IMR-90 (cell line): ENCODE results near the gene CAPN2. TPM values are rescaled to one million over a fixed set of nuclear protein-coding genes. Genes with fewer than 3 reads are reported as not detected.

Experiments used
- ATAC-seq: fragments of 200-7000 bp; cut with Tn5 transposase; 2 replicates; pipeline ENCODE4 v1.9.1; 2020; ENCODE audit warnings: low read depth, mild to moderate bottlenecking, moderate library complexity
- BruUV-seq: library from RNA; stranded (reverse); fragments of 400-500 nt; replicated peaks from 2 replicates; lab custom pipeline; 2021; lab: Mats Ljungman, UMichigan
- CTCF ChIA-PET: fragments of 300-600 bp; formaldehyde crosslinking; extraction: SDS; loops from one replicate; lab custom pipeline; 2021; ENCODE audit warnings: antibody characterized with exemption; lab: Yijun Ruan, JAX
- POLR2A ChIA-PET: fragments of 300-600 bp; sonication (Branson Sonifier 250); formaldehyde crosslinking; loops from one replicate; lab custom pipeline; 2022; ENCODE audit warnings: antibody characterized with exemption; ENCODE audit not compliant: unreplicated experiment; lab: Charles Lee
- DNase-seq: peaks from one replicate; pipeline ENCODE4 v3.0.0; 2013
- H2AFZ ChIP-seq: replicated peaks from 2 replicates; pipeline ENCODE3; 2013; ENCODE audit warnings: low read length, mild to moderate bottlenecking; ENCODE audit not compliant: poor library complexity
- H2AK5ac ChIP-seq: 2 replicates; pipeline ENCODE4 v1.6.1; 2013; ENCODE audit warnings: low read depth, low read length, inconsistent platforms
- H2AK9ac ChIP-seq: replicated peaks from 2 replicates; pipeline ENCODE3; 2013; ENCODE audit warnings: mild to moderate bottlenecking, low read depth, low read length, moderate library complexity; ENCODE audit not compliant: poor library complexity
- H2BK120ac ChIP-seq: 2 replicates; pipeline ENCODE4 v1.6.1; 2013; ENCODE audit warnings: low read depth, low read length, inconsistent platforms
- H2BK15ac ChIP-seq: 3 replicates; pipeline ENCODE4 v1.6.1; 2013; ENCODE audit warnings: low read depth, low read length, inconsistent platforms
- H2BK20ac ChIP-seq: 2 replicates; pipeline ENCODE4 v1.6.1; 2013; ENCODE audit warnings: low read depth, mild to moderate bottlenecking, inconsistent platforms, low read length, moderate library complexity
- H2BK5ac ChIP-seq: 2 replicates; pipeline ENCODE4 v1.6.1; 2013; ENCODE audit warnings: mild to moderate bottlenecking, low read depth, low read length, inconsistent platforms; ENCODE audit not compliant: poor library complexity, severe bottlenecking
- H3K14ac ChIP-seq: replicated peaks from 2 replicates; pipeline ENCODE4 v1.6.1; 2013; ENCODE audit warnings: low read depth, low read length, inconsistent platforms
- H3K18ac ChIP-seq: 2 replicates; pipeline ENCODE4 v1.6.1; 2013; ENCODE audit warnings: low read depth, low read length, control low read depth
- H3K23ac ChIP-seq: 2 replicates; pipeline ENCODE4 v1.6.1; 2013; ENCODE audit warnings: low read depth, low read length, inconsistent platforms
- H3K27ac ChIP-seq: 2 replicates; pipeline ENCODE4 v1.5.1; 2013; ENCODE audit warnings: mild to moderate bottlenecking, control low read depth, low read length; ENCODE audit not compliant: insufficient read depth
- H3K27me3 ChIP-seq: 2 replicates; pipeline ENCODE4 v1.6.1; 2013; ENCODE audit warnings: low read length; ENCODE audit not compliant: control insufficient read depth, insufficient read depth
- H3K36me3 ChIP-seq: 2 replicates; pipeline ENCODE4 v1.6.1; 2013; ENCODE audit warnings: low read length, mixed read lengths; ENCODE audit not compliant: control insufficient read depth, insufficient read depth
- H3K4ac ChIP-seq: 2 replicates; pipeline ENCODE4 v1.6.1; 2013; ENCODE audit warnings: low read depth, low read length, inconsistent platforms
- H3K4me1 ChIP-seq: 2 replicates; pipeline ENCODE4 v1.6.1; 2013; ENCODE audit warnings: low read length, mixed read lengths; ENCODE audit not compliant: control insufficient read depth, insufficient read depth
- H3K4me2 ChIP-seq: 2 replicates; pipeline ENCODE4 v1.6.1; 2013; ENCODE audit warnings: low read depth, mild to moderate bottlenecking, control low read depth, low read length, moderate library complexity
- H3K4me3 ChIP-seq: 2 replicates; pipeline ENCODE4 v1.5.1; 2013; ENCODE audit warnings: low read depth, mild to moderate bottlenecking, control low read depth, low read length, moderate library complexity; ENCODE audit not compliant: insufficient read depth
- H3K56ac ChIP-seq: 2 replicates; pipeline ENCODE4 v1.6.1; 2013; ENCODE audit warnings: low read length, inconsistent platforms; ENCODE audit not compliant: insufficient read depth; ENCODE audit errors: extremely low read depth
- H3K79me1 ChIP-seq, 2 experiments: 2 replicates each; pipeline ENCODE4 v1.6.1; 2013; ENCODE audit warnings: low read length in 2 of 2, inconsistent platforms in 1 of 2, low read depth in 1 of 2
- H3K9ac ChIP-seq: 2 replicates; pipeline ENCODE4 v1.6.1; 2013; ENCODE audit warnings: low read depth, low read length, control low read depth
- H3K9me1 ChIP-seq: 2 replicates; pipeline ENCODE4 v1.6.1; 2013; ENCODE audit warnings: low read length, inconsistent platforms; ENCODE audit not compliant: insufficient read depth
- H3K9me3 ChIP-seq: 2 replicates; pipeline ENCODE4 v1.6.1; 2013; ENCODE audit warnings: low read length; ENCODE audit not compliant: control insufficient read depth, insufficient read depth
- H4K20me1 ChIP-seq: 2 replicates; pipeline ENCODE4 v1.6.1; 2013; ENCODE audit warnings: low read length, inconsistent platforms; ENCODE audit not compliant: insufficient read depth
- H4K5ac ChIP-seq: 2 replicates; pipeline ENCODE4 v1.6.1; 2013; ENCODE audit warnings: mild to moderate bottlenecking, low read depth, low read length, control low read depth
- H4K8ac ChIP-seq, 2 experiments: 2 replicates each; pipeline ENCODE4 v1.6.1; 2013; ENCODE audit warnings: low read depth in 2 of 2, low read length in 2 of 2, control low read depth in 1 of 2, inconsistent platforms in 1 of 2
- H4K91ac ChIP-seq: 2 replicates; pipeline ENCODE4 v1.6.1; 2013; ENCODE audit warnings: low read depth, low read length, inconsistent platforms; ENCODE audit not compliant: insufficient read depth
- BHLHE40 ChIP-seq: fragments of 150-350 bp; IDR thresholded peaks from 2 replicates; pipeline ENCODE4 v1.6.1; 2016; ENCODE audit warnings: mild to moderate bottlenecking, low read depth, low read length
- CEBPB ChIP-seq: IDR thresholded peaks from 2 replicates; pipeline ENCODE4 v1.6.1; 2012; ENCODE audit warnings: low read depth, low read length, improper control_type of control experiment
- CHD1 ChIP-seq: IDR thresholded peaks from 2 replicates; pipeline ENCODE4 v1.6.1; 2012; ENCODE audit warnings: low read depth, low read length, improper control_type of control experiment
- CTCF ChIP-seq: conservative IDR thresholded peaks from 2 replicates; pipeline ENCODE4 v1.5.1; 2012; ENCODE audit warnings: mild to moderate bottlenecking, low read depth, low read length, improper control_type of control experiment
- ELK1 ChIP-seq: fragments of 150-350 bp; IDR thresholded peaks from 2 replicates; pipeline ENCODE4 v1.6.1; 2016; ENCODE audit warnings: low read depth, mild to moderate bottlenecking, low read length, moderate library complexity, borderline replicate concordance
- FOS ChIP-seq: fragments of 150-350 bp; IDR thresholded peaks from 2 replicates; pipeline ENCODE4 v1.6.1; 2016; ENCODE audit warnings: low read depth, low read length
- MAFK ChIP-seq: IDR thresholded peaks from 2 replicates; pipeline ENCODE4 v1.6.1; 2012; ENCODE audit warnings: low read depth, low read length, improper control_type of control experiment
- MAZ ChIP-seq: IDR thresholded peaks from 2 replicates; pipeline ENCODE4 v1.6.1; 2012; ENCODE audit warnings: low read depth, mild to moderate bottlenecking, low read length, improper control_type of control experiment, moderate library complexity, borderline replicate concordance
- MXI1 ChIP-seq: IDR thresholded peaks from 2 replicates; pipeline ENCODE4 v1.6.1; 2012; ENCODE audit warnings: low read depth, mild to moderate bottlenecking, low read length, moderate library complexity, borderline replicate concordance
- POLR2A ChIP-seq: IDR thresholded peaks from 2 replicates; pipeline ENCODE4 v1.6.1; 2012; ENCODE audit warnings: mild to moderate bottlenecking, low read depth, low read length
- RAD21 ChIP-seq: IDR thresholded peaks from 2 replicates; pipeline ENCODE4 v1.6.1; 2012; ENCODE audit warnings: low read length, improper control_type of control experiment
- RCOR1 ChIP-seq: IDR thresholded peaks from 2 replicates; pipeline ENCODE4 v1.6.1; 2012; ENCODE audit warnings: mild to moderate bottlenecking, low read length, improper control_type of control experiment; ENCODE audit not compliant: insufficient replicate concordance
- SMC3 ChIP-seq: fragments of 150-350 bp; IDR thresholded peaks from 2 replicates; pipeline ENCODE4 v1.6.1; 2016; ENCODE audit warnings: low read depth, mild to moderate bottlenecking, antibody characterized with exemption, low read length, moderate library complexity
- USF2 ChIP-seq: fragments of 150-350 bp; IDR thresholded peaks from 2 replicates; pipeline ENCODE4 v1.6.1; 2017; ENCODE audit warnings: mild to moderate bottlenecking, antibody characterized with exemption, low read length, low read depth
- WGBS, 2 experiments: methylation state at CpG; one replicate each; pipeline versions ENCODE4 v1.1.5 to v1.1.7; 2013; ENCODE audit warnings: missing lambda C conversion rate in 2 of 2; ENCODE audit not compliant: insufficient read length in 1 of 2; ENCODE audit errors: extremely low coverage in 2 of 2; 5-methylcytosine and 5-hydroxymethylcytosine counted together
- dilution Hi-C: fragments of 300-500 bp; cut with HindIII; formaldehyde crosslinking; loops from one replicate; pipeline ENCODE4 v1.14.3; 2018; ENCODE audit warnings: low sequenced_read_pairs; ENCODE audit not compliant: unreplicated experiment
- in situ Hi-C: fragments of 300-500 bp; cut with MboI; formaldehyde crosslinking; loops from 3 replicates; pipeline ENCODE4 v1.14.3; 2019; ENCODE audit warnings: low sequenced_read_pairs, inconsistent platforms, mixed read lengths
- intact Hi-C: fragments of 100-400 bp; cut with micrococcal nuclease; formaldehyde crosslinking; loops from 2 replicates; pipeline ENCODE4 v1.10.0; 2022
- polyA plus RNA-seq, 3 experiments: library from polyadenylated mRNA; depleted of rRNA; stranded (reverse); fragments of >200 nt; gene quantifications; 2 replicates each; pipeline ENCODE4 v1.2.3, GENCODE V29; 2012; ENCODE audit warnings: low replicate concordance in 1 of 3
- total RNA-seq: library from RNA; depleted of rRNA; stranded (reverse); fragments of >200 nt; gene quantifications from 2 replicates; pipeline ENCODE4 v1.2.3, GENCODE V29; 2012

CAPN2 gene
- total and polyA plus RNA-seq, 2 of the 4 experiments (the other 2 are of a cell fraction), result 339 to 430 TPM

GRCh38 chr1:223770621-223771315, 58.4 kb downstream of the CAPN2 start:
- Histone ChIP-seq H2AFZ (no peak overlapping the region), H3K9ac (peak overlapping the region; percentile 18), H2AK5ac (peak overlapping the region; percentile 90), H3K18ac (peak overlapping the region; percentile 12), H3K4me2 (no peak overlapping the region; the same call in 1 of the 2 replicates), H3K4me1 (peaks cover 18% of the 10 kb centered on the region), H4K91ac (peak overlapping the region; percentile 77), H3K27me3 (no peaks in the 10 kb centered on the region), H3K4me3 (no peak overlapping the region), H2BK20ac (no peak overlapping the region), H3K36me3 (peaks cover 55% of the 10 kb centered on the region), H2AK9ac (peak overlapping the region; percentile 43), H2BK120ac (peak overlapping the region; percentile 56; the same call in 1 of the 2 replicates), H3K4ac (peak overlapping the region; percentile 69), H4K8ac (peak overlapping the region; percentile 17 to 51; a peak in 3 of 4 replicates), H3K79me1 (peaks cover 22 to 37% of the 10 kb centered on the region in 2 experiments), H2BK15ac (peak overlapping the region; percentile 30; the same call in 1 of the 3 replicates), H3K9me3 (no peaks in the 10 kb centered on the region), H3K23ac (peak overlapping the region; percentile 31; the same call in 1 of the 2 replicates), H4K5ac (peak overlapping the region; percentile 29; the same call in 1 of the 2 replicates), H3K56ac (peak overlapping the region; percentile 76; the same call in 1 of the 2 replicates), H3K27ac (peak overlapping the region; percentile 95), H3K14ac (peak overlapping the region; percentile 45), H4K20me1 (peaks cover 12% of the 10 kb centered on the region), H3K9me1 (peaks cover 7% of the 10 kb centered on the region; the same call in 1 of the 2 replicates), H2BK5ac (peak overlapping the region; percentile 94)
- POLR2A ChIA-PET, result interaction anchor here (0.6 to 1.6 kb wide), 2 partner anchors 69 to 73 kb away, joined by 3 to 7 read pairs; no protein-coding TSS in a partner anchor
- in situ Hi-C loops, result no loop called here
- no TSS peak for BruUV-seq
- DNase-seq (no peak), ATAC-seq (no peak)
- intact Hi-C loops, result no loop called here
- CTCF ChIA-PET, result no interaction called here
- dilution Hi-C loops, result no loop called here
- WGBS, 2 experiments, result 87% methylated on average over 3 of the region's 9 CpGs; no CpG with 5 or more reads in 1 of the 2 experiments
- no peak for TF ChIP-seq SMC3
- no peak for TF ChIP-seq MAZ
- no peak for TF ChIP-seq CTCF
- no peak for TF ChIP-seq ELK1
- no peak for TF ChIP-seq BHLHE40
- no peak for TF ChIP-seq RCOR1
- TF ChIP-seq MAFK, result no peak
- TF ChIP-seq MXI1, result no peak
- TF ChIP-seq FOS, result no peak
- no peak for TF ChIP-seq CHD1
- TF ChIP-seq USF2, result no peak
- TF ChIP-seq RAD21, result no peak
- TF ChIP-seq CEBPB, result no peak
- no peak for TF ChIP-seq POLR2A
